ENCODE data around the gene SLC6A19.

Gene SLC6A19

GRCh38 chr5:1220351-1220750 is 19.0 kb downstream of the SLC6A19 start:
- DNase-seq (ENCODE audit: low spot score), result no peak
- TF ChIP-seq CTCF (IDR thresholded peaks at IDR 0.05; ENCODE audit: extremely low read depth, insufficient read depth, missing control alignments), result no peak
- in situ Hi-C loops (cut with MboI; ENCODE audit: low pct_unique_long_range_greater_than_20kb, low sequenced_read_pairs, unreplicated experiment), result no loop called here

- no peak for DNase-seq (ENCODE audit: low spot score)
- in situ Hi-C loops (cut with MboI; ENCODE audit: low pct_unique_long_range_greater_than_20kb, low sequenced_read_pairs, unreplicated experiment), result no loop called here
- no peak for TF ChIP-seq CTCF (IDR thresholded peaks at IDR 0.05; ENCODE audit: extremely low read depth, insufficient read depth, missing control alignments)
Observed at GRCh38 chr5:1220831-1221230, 19.4 kb downstream of the SLC6A19 start.

- no peak for TF ChIP-seq CTCF (IDR thresholded peaks at IDR 0.05; ENCODE audit: extremely low read depth, insufficient read depth, missing control alignments)
- DNase-seq (ENCODE audit: low spot score), result no peak
- in situ Hi-C loops (cut with MboI; ENCODE audit: low pct_unique_long_range_greater_than_20kb, low sequenced_read_pairs, unreplicated experiment), result no loop called here
Observed at GRCh38 chr5:1221721-1222120, 20.3 kb downstream of the SLC6A19 start.

GRCh38 chr5:1222147-1222546 is 20.8 kb downstream of the SLC6A19 start:
- no peak for TF ChIP-seq CTCF (IDR thresholded peaks at IDR 0.05; ENCODE audit: extremely low read depth, insufficient read depth, missing control alignments)
- in situ Hi-C loops (cut with MboI; ENCODE audit: low pct_unique_long_range_greater_than_20kb, low sequenced_read_pairs, unreplicated experiment), result no loop called here
- DNase-seq (ENCODE audit: low spot score), result no peak

GRCh38 chr5:1222621-1223277 is 21.4 kb downstream of the SLC6A19 start:
- DNase-seq (ENCODE audit: low spot score), result no peak
- in situ Hi-C loops (cut with MboI; ENCODE audit: low pct_unique_long_range_greater_than_20kb, low sequenced_read_pairs, unreplicated experiment), result no loop called here
- TF ChIP-seq CTCF (IDR thresholded peaks at IDR 0.05; ENCODE audit: extremely low read depth, insufficient read depth, missing control alignments), result no peak

- TF ChIP-seq CTCF (IDR thresholded peaks at IDR 0.05; ENCODE audit: extremely low read depth, insufficient read depth, missing control alignments), result no peak
- DNase-seq (ENCODE audit: low spot score), result no peak
- in situ Hi-C loops (cut with MboI; ENCODE audit: low pct_unique_long_range_greater_than_20kb, low sequenced_read_pairs, unreplicated experiment), result no loop called here
Observed at GRCh38 chr5:1223278-1223670, 21.9 kb downstream of the SLC6A19 start.

Measured in GM13977 (cell line).